Kasumi-1 (cell line): ENCODE results near the gene NAA38.
"Not testable (repeated sequence)": the region's sequence is repeated elsewhere in the genome, so short reads cannot be mapped to it uniquely, and the experiment has no call there.

Experiments
- DNase-seq, 2 experiments: peaks; one replicate each; lab custom pipeline; 2025; lab: John Stamatoyannopoulos, UW

The NAA38 gene

GRCh38 chr17:7824021-7824924, 33.1 kb downstream of the NAA38 start:
- DNase-seq = no peak

DNA sequence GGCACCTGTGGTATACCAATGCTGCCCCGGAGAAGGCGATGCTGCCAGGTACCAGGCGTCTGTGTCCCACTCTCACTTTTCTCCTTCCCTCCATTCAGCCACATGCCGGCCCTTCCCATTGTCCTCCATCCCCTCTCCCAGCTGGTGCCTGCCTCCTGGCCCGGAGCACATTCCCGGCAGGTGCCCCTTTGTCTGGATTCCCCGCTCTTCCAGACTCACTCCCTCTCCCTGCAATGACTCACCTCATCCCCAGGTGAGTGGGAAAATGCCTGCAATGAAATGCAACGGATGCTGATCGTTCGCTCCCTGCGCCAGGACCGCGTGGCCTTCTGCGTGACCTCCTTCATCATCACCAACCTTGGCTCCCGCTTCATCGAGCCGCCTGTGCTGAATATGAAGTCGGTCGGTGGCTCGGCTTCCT, 33.8 kb downstream of the NAA38 start:
- no peak for DNase-seq

DNA sequence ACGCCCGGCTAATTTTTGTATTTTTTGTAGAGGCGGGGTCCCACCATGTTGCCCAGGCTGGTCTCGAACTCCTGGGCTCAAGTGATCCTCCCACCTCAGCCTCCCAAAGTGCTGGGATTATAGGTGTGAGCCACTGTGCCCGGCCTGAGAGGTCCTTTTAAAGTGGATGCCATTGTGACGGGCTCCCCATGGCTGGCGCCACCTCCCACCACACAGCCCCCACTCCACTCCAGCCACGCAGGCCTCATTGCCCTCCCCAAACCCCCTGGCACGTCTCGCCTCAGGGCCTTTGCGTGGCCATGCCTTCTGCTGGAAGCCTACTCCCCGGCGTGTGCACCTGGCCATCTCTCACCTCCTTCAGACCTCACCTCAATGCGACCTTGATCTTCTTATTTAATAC, 35.2 kb downstream of the NAA38 start:
- DNase-seq = no peak

DNA sequence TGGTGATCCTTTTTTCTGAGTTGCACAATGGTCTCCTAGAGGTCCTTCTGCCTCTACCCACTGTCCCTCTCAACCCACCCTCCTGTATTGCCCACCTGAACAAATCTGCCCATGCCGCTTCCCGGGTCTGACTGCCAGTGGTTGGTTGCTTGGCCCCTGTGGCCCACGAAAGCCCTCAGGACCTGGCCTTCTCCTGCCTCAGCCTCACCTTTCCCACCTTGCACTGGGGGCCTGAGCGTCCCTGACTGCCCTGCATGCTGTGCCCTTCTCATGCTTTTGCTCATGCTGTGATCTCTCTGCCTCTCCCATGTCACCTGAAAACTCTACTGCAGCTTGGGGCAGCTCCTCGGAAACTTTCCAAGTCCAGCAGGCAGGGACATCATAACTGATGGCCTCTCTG, 37.1 kb downstream of the NAA38 start:
- DNase-seq = no peak

GRCh38 chr17:7818746-7819645, 38.4 kb downstream of the NAA38 start:
- DNase-seq = no peak

- no peak for DNase-seq
These were observed 39.3 kb downstream of the NAA38 start for GRCh38 chr17:7818026-7818425.

DNA sequence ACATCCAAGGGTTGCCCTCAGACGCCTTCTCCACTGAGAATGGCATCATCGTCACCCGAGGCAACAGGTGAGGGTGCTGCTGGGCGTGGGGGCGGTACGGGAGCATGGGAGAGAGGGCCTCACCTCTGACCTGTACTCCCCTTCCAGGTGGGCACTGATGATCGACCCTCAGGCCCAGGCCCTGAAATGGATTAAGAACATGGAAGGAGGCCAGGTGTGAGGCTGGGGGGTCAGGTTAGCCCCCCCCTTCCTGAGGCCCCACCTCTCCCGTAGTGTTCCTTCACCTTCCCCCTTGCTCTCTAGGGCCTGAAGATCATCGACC, 39.8 kb downstream of the NAA38 start:
- DNase-seq = no peak

DNA sequence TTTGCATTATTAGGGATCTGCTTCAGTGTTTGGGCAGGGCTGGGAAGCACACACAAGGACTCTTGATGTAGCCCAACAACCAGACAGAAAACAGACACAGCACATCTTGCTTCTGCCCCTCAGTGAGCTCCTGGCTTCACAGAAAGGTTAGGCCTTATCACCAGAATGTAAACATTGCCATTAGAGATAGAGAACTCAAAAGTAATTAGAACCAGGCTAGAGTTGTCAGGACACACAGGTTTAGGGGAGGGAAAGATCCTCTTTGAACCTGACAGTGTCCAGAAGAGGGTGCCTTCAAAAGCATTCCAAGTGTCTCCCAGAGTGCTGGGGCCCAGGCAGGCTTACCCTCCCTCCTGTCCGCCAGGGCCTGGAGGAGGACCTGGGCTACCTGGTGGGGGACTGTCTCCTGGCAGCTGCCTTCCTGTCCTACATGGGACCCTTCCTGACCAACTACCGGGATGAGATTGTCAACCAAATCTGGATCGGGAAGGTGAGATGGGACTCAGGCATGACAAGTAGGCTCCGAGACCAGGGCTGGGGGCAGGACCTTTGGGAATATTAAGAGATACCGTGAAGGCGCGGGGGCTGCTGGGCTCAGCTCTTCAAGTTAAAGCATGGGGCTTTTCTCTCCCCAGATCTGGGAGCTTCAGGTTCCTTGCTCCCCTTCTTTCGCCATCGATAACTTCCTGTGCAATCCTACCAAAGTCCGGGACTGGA, 40.3 kb downstream of the NAA38 start:
- DNase-seq = no peak

DNA sequence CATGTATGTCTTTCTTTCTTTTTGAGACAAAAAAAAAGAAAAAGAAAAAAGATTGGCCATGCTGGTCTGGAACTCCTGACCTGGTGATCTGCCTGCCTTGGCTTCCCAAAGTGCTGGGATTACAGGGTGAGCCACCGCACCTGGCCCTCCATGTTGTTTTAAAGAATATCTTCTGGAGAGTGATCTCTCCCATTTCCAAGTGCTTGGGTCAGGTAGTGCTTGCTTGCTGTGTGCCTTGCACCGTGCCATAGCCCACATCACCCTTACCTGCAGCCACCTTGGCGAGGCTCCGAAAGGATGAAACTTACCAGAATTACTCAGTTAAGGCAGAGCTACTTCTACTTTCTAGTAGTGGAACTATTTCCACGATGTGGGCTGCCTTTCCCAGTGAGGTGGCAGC, 42.4 kb downstream of the NAA38 start:
- DNase-seq = no peak

DNA sequence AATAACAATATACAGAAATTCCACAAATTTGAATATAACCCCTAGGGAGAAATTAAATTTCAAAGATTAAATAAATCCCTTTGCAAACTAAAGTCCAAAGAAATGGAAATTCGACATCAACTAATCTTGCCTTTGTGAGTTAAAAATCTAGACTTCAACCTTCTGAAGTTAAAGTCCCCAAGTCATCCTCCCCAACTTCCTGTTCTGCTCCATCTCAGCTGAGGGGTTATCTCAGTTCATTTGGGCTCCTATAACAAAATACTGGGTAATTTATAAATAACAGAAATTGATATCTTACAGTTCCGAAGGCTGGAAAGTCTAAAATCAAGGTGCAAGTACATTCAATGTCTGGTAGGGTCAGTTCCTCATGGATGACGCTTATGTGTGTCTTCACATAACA, 46.1 kb downstream of the NAA38 start:
- no peak for DNase-seq

GRCh38 chr17:7809791-7810343, 47.5 kb downstream of the NAA38 start:
- DNase-seq = not testable (repeated sequence)

- DNase-seq = no peak
These were observed 48.1 kb downstream of the NAA38 start for GRCh38 chr17:7809086-7809790.

DNA sequence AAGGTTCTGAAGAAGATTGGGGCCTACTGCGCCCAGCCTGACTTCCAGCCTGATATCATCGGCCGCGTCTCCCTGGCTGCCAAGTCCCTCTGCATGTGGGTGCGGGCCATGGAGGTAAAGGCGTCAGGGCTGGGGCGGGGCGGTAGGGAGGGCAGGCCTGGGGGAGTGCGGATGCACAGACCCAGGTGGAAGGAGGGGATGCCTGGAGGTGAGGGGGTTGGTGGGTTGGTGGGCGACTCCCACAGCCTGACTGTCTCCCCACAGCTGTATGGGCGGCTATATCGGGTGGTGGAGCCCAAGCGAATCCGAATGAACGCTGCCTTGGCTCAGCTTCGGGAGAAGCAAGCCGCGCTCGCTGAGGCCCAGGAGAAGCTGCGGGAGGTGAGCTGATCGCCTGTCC, 50.2 kb downstream of the NAA38 start:
- no peak for DNase-seq
